HEK293 (cell line): ENCODE data around the gene TADA2B.

Experiments
- CTCF ChIA-PET: fragments of 350-600 bp; formaldehyde crosslinking; extraction: SDS; loops from one replicate; lab custom pipeline; 2021; ENCODE audit warnings: antibody characterized with exemption; lab: Yijun Ruan, JAX
- POLR2A ChIA-PET: fragments of 300-600 bp; formaldehyde crosslinking; extraction: SDS; loops from one replicate; lab custom pipeline; 2020; ENCODE audit warnings: antibody characterized with exemption, inconsistent platforms; lab: Yijun Ruan, JAX
- H3K27ac ChIP-seq: fragments of 200-500 bp; sonication (Bioruptor generic); 2 replicates; pipeline ENCODE4 v1.5.1; 2014; ENCODE audit warnings: low read depth, low read length, control low read depth, inconsistent platforms; ENCODE audit errors: extremely low read depth
- H3K36me3 ChIP-seq, 2 experiments: fragments of 200-500 bp in 1 of 2; sonication (Bioruptor generic) in 1 of 2; 1 replicate in 1 of 2; 2 replicates in 1 of 2; pipeline ENCODE4 v1.5.1; 2014 to 2017; ENCODE audit warnings: inconsistent platforms in 2 of 2, low read length in 2 of 2; ENCODE audit not compliant: control insufficient read depth in 2 of 2, insufficient read depth in 1 of 2
- H3K4me1 ChIP-seq: fragments of 200-500 bp; sonication (Bioruptor generic); 2 replicates; pipeline ENCODE4 v1.5.1; 2014; ENCODE audit warnings: mild to moderate bottlenecking, low read length, inconsistent platforms; ENCODE audit not compliant: control insufficient read depth, insufficient read depth
- H3K4me3 ChIP-seq: 2 replicates; pipeline ENCODE4 v1.5.1; 2011; ENCODE audit warnings: low read depth, mild to moderate bottlenecking, control low read depth, low read length, moderate library complexity
- H3K9me3 ChIP-seq: fragments of 200-500 bp; sonication (Bioruptor generic); 2 replicates; pipeline ENCODE4 v1.5.1; 2014; ENCODE audit warnings: low read depth, low read length, inconsistent platforms; ENCODE audit not compliant: control insufficient read depth, insufficient read depth
- BCL11B ChIP-seq: fragments of 450-650 bp; formaldehyde crosslinking; IDR thresholded peaks from 2 replicates; pipeline ENCODE4 v1.5.1; 2016; ENCODE audit warnings: low read depth, missing biosample characterization, missing genetic modification characterization
- GLI4 ChIP-seq: fragments of 450-650 bp; formaldehyde crosslinking; IDR thresholded peaks from 2 replicates; pipeline ENCODE4 v1.5.1; 2016; ENCODE audit warnings: missing biosample characterization, missing genetic modification characterization
- GLIS2 ChIP-seq: fragments of 450-650 bp; formaldehyde crosslinking; IDR thresholded peaks from 2 replicates; pipeline ENCODE4 v1.5.1; 2016; ENCODE audit warnings: missing biosample characterization, missing genetic modification characterization
- KLF9 ChIP-seq: fragments of 450-650 bp; formaldehyde crosslinking; IDR thresholded peaks from 2 replicates; pipeline ENCODE4 v1.5.1; 2016; ENCODE audit warnings: missing biosample characterization, missing genetic modification characterization, low read depth
- MZF1 ChIP-seq: fragments of 450-650 bp; formaldehyde crosslinking; IDR thresholded peaks from 2 replicates; pipeline ENCODE4 v1.5.1; 2017; ENCODE audit warnings: missing biosample characterization, missing genetic modification characterization, borderline replicate concordance
- PRDM6 ChIP-seq: fragments of 450-650 bp; formaldehyde crosslinking; IDR thresholded peaks from 2 replicates; pipeline ENCODE4 v1.5.1; 2017; ENCODE audit warnings: missing biosample characterization, missing genetic modification characterization
- ZBTB10 ChIP-seq: fragments of 450-650 bp; formaldehyde crosslinking; IDR thresholded peaks from 2 replicates; pipeline ENCODE4 v1.5.1; 2016; ENCODE audit warnings: missing biosample characterization, missing genetic modification characterization
- ZNF214 ChIP-seq: fragments of 450-650 bp; formaldehyde crosslinking; IDR thresholded peaks from 2 replicates; pipeline ENCODE4 v1.5.1; 2017; ENCODE audit warnings: missing biosample characterization, mild to moderate bottlenecking, missing genetic modification characterization, borderline replicate concordance
- ZNF404 ChIP-seq: fragments of 450-650 bp; formaldehyde crosslinking; IDR thresholded peaks from 2 replicates; pipeline ENCODE4 v1.5.1; 2017; ENCODE audit warnings: missing biosample characterization, missing genetic modification characterization
- ZNF600 ChIP-seq: fragments of 450-650 bp; formaldehyde crosslinking; IDR thresholded peaks from 2 replicates; pipeline ENCODE4 v1.5.1; 2016; ENCODE audit warnings: missing biosample characterization, missing genetic modification characterization
- ZNF624 ChIP-seq: fragments of 450-650 bp; formaldehyde crosslinking; IDR thresholded peaks from 2 replicates; pipeline ENCODE4 v1.5.1; 2017; ENCODE audit warnings: missing biosample characterization, missing genetic modification characterization
- ZNF777 ChIP-seq: fragments of 450-650 bp; formaldehyde crosslinking; IDR thresholded peaks from 2 replicates; pipeline ENCODE4 v1.5.1; 2017; ENCODE audit warnings: missing biosample characterization, missing genetic modification characterization, borderline replicate concordance
- ZNF837 ChIP-seq: fragments of 450-650 bp; formaldehyde crosslinking; IDR thresholded peaks from 2 replicates; pipeline ENCODE4 v1.5.1; 2016; ENCODE audit warnings: missing biosample characterization, missing genetic modification characterization
- ZNF843 ChIP-seq: fragments of 450-650 bp; formaldehyde crosslinking; IDR thresholded peaks from 2 replicates; pipeline ENCODE4 v1.5.1; 2016; ENCODE audit warnings: missing biosample characterization, missing genetic modification characterization

The TADA2B gene

DNA sequence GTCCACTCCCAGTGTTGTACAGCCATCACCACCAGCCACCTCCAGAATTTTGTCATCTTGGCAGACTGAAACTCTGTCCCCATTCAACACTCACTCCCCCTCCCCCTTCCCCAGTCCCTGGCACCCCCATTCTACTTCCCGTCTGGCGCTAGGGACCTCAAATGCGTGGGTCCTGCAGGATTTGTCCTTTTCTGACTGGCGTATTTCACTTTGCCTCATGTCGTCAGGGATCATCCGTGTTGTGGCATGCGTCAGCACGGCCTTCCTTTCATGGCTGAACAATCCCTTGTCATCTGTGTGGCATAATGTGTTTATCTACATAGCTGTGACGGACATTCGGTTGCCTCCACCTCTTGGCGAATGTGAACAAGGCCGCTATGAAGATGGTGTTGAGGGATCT, 5.5 kb downstream of the TADA2B start:
- H3K27ac ChIP-seq = no peak overlapping the region
- ChIA-PET POLR2A (no interaction called here), CTCF (no interaction called here)
- TF ChIP-seq PRDM6 (tag by site-specific recombination) (no peak), ZNF600 (tag by site-specific recombination) (peak; percentile 53; the same call in 1 of the 2 replicates)
- peaks cover 3% of the 10 kb centered on the region; the same call in 1 of the 2 replicates for H3K4me1 ChIP-seq
- peaks cover 0 to 35% of the 10 kb centered on the region in 2 experiments; a peak in 1 of 3 replicates for H3K36me3 ChIP-seq
- no peak overlapping the region for H3K4me3 ChIP-seq
- H3K9me3 ChIP-seq = no peaks in the 10 kb centered on the region

DNA sequence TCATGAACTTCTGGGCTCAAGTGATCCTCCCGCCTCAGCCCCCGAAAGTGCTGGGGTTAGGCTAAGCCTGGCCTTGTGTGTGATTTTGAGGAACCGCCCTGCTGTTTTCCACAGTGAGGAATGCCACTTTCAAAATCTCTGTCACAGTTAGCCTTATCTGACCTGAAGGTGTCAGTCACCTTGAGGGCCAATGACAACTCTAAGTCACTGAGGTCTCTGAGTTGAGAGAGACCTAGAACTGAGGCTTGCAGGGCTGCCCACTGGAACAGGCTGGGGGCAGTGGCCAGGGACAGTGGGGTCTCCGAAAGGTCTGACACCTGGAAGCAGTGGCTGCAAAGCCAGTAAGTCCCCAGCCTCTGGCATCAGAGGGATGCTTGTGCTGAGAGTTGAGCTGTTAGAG, 6.1 kb downstream of the TADA2B start:
- CTCF ChIA-PET = no interaction called here
- Histone ChIP-seq H3K36me3 (peaks cover 0 to 42% of the 10 kb centered on the region in 2 experiments; a peak in 1 of 3 replicates), H3K9me3 (no peaks in the 10 kb centered on the region), H3K4me3 (no peak overlapping the region), H3K4me1 (peaks cover 3% of the 10 kb centered on the region; the same call in 1 of the 2 replicates), H3K27ac (no peak overlapping the region)
- no peak for TF ChIP-seq BCL11B (tag by site-specific recombination)
- TF ChIP-seq ZNF214 (tag by site-specific recombination) = no peak
- no peak for TF ChIP-seq KLF9
- TF ChIP-seq GLI4 (tag by site-specific recombination) = no peak
- POLR2A ChIA-PET = no interaction called here

GRCh38 chr4:7049739-7050138, 6.6 kb downstream of the TADA2B start:
- TF ChIP-seq ZNF600 (tag by site-specific recombination) (0 out of 2 replicates have a peak, but pooled peaks have one; percentile 27), BCL11B (tag by site-specific recombination) (no peak), ZNF837 (tag by site-specific recombination) (no peak), ZNF404 (tag by site-specific recombination) (no peak), ZNF843 (tag by site-specific recombination) (no peak), ZNF777 (no peak), ZBTB10 (tag by site-specific recombination) (no peak), MZF1 (tag by site-specific recombination) (no peak), GLIS2 (tag by site-specific recombination) (0 out of 2 replicates have a peak, but pooled peaks have one; percentile 30), ZNF624 (no peak)
- H3K4me1 ChIP-seq = peaks cover 3% of the 10 kb centered on the region; the same call in 1 of the 2 replicates

More at GRCh38 chr4:7049739-7050138, 6.6 kb downstream of the TADA2B start:
- Histone ChIP-seq H3K4me3 (no peak overlapping the region), H3K36me3 (peaks cover 0 to 45% of the 10 kb centered on the region in 2 experiments; a peak in 1 of 3 replicates), H3K27ac (no peak overlapping the region), H3K9me3 (no peaks in the 10 kb centered on the region)
- POLR2A ChIA-PET = no interaction called here
- CTCF ChIA-PET = no interaction called here
